DMS53 (cell line): ENCODE results near the gene TMCC1.
"Not testable (repeated sequence)": the region's sequence is repeated elsewhere in the genome, so short reads cannot be mapped to it uniquely, and the experiment has no call there.

ENCODE experiments used
- DNase-seq: peaks from one replicate; lab custom pipeline; 2025; lab: John Stamatoyannopoulos, UW

Gene TMCC1

GRCh38 chr3:129723558-129724324 is 169.8 kb downstream of the TMCC1 start:
- DNase-seq, result no peak

GRCh38 chr3:129722527-129722926 is 171.0 kb downstream of the TMCC1 start:
- no peak for DNase-seq

GRCh38 chr3:129718201-129718600 is 175.3 kb downstream of the TMCC1 start:
- DNase-seq, result no peak

GRCh38 chr3:129715854-129716253 is 177.7 kb downstream of the TMCC1 start:
- DNase-seq, result no peak

- no peak for DNase-seq
These were observed 185.1 kb downstream of the TMCC1 start for GRCh38 chr3:129708328-129708861.

GRCh38 chr3:129705274-129705673 is 188.2 kb downstream of the TMCC1 start:
- DNase-seq, result no peak

- DNase-seq, result no peak
These were observed 189.6 kb downstream of the TMCC1 start for GRCh38 chr3:129703913-129704312.

GRCh38 chr3:129702934-129703712 is 190.4 kb downstream of the TMCC1 start:
- DNase-seq, result no peak

GRCh38 chr3:129701161-129701560 is 192.3 kb downstream of the TMCC1 start:
- DNase-seq, result no peak

GRCh38 chr3:129699612-129700011 is 193.9 kb downstream of the TMCC1 start:
- no peak for DNase-seq

- DNase-seq, result no peak
These were observed 194.3 kb downstream of the TMCC1 start for GRCh38 chr3:129699199-129699598.

GRCh38 chr3:129697229-129697969 is 196.1 kb downstream of the TMCC1 start:
- no peak for DNase-seq

- not testable (repeated sequence) for DNase-seq
These were observed 197.1 kb downstream of the TMCC1 start for GRCh38 chr3:129696430-129696829.

GRCh38 chr3:129695230-129695629 is 198.3 kb downstream of the TMCC1 start:
- no peak for DNase-seq

- DNase-seq, result no peak
These were observed 199.3 kb downstream of the TMCC1 start for GRCh38 chr3:129694228-129694627.

GRCh38 chr3:129692743-129693142 is 200.8 kb downstream of the TMCC1 start:
- DNase-seq, result no peak

- DNase-seq, result no peak
These were observed 202.5 kb downstream of the TMCC1 start for GRCh38 chr3:129690963-129691362.

- peak; percentile 82 for DNase-seq
These were observed 203.1 kb downstream of the TMCC1 start for GRCh38 chr3:129690406-129690805.

- DNase-seq, result no peak
These were observed 204.5 kb downstream of the TMCC1 start for GRCh38 chr3:129689036-129689435.

- DNase-seq, result peak; percentile 89
These were observed 205.1 kb downstream of the TMCC1 start for GRCh38 chr3:129688271-129688895.

- peak; percentile 37 for DNase-seq
These were observed 205.9 kb downstream of the TMCC1 start for GRCh38 chr3:129687586-129688125.

- peak; percentile 86 for DNase-seq
These were observed 206.6 kb downstream of the TMCC1 start for GRCh38 chr3:129686941-129687340.
